HG02759 (cell line): ENCODE measurements around the gene PTPN21.
A peak's percentile ranks its signal among the peaks of the same experiment; 100 is the strongest.

Experiments used
- ATAC-seq: cut with Tn5 transposase; IDR thresholded peaks from one replicate; pipeline ENCODE4 v1.9.1; 2021; ENCODE audit warnings: mild to moderate bottlenecking, moderate library complexity; ENCODE audit not compliant: unreplicated experiment

PTPN21 gene

DNA sequence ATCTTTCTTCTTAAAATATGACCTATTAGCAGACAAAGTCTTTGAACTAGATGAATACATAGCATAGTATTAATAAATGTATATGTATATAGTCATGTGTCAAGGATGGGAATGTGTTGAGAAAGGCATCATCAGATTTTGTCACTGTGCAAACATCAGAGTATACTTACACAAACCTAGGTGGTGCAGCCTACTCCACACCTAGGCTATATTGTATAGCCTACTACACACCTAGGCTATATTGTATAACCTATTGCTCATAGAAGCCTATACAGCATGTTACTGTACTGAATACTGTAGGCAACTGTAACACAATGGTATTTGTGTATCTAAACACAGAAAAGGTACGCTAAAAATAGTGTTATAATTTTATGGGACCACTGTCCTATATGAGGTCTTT, 47.6 kb downstream of the PTPN21 start:
- no peak for ATAC-seq

GRCh38 chr14:88505621-88506020, 49.2 kb downstream of the PTPN21 start:
- ATAC-seq: no peak

GRCh38 chr14:88504602-88505001, 50.2 kb downstream of the PTPN21 start:
- ATAC-seq: no peak

DNA sequence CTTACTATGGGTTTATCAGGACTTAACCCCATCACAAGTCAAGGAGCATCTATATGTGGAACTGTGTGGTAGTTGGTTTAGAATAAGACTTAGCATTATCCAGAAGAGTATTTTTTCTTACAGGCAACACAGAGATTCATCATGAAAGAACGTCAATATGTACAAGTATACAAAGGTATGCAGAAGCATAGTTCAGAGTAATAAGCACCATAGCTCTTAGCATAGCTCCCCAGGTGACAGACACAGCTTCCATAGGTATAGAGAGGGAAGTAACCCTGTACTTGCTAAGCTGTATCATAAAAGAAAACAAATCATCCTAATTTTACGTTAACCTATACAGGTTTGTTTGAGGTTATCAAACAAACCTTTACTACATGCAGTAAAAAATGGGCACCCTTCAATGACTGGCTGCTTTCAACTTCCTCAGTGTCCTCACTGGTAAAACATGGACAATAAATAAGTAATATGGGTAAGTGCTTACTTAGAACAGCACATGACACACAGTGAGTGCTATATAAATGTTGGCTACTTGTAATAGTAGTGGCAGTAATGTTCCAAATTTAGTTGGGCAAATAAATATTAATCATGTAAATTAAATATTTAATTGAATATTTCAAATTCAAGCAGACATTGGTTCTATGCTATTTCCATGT, 50.9 kb downstream of the PTPN21 start:
- no peak for ATAC-seq

- no peak for ATAC-seq
These were observed 52.1 kb downstream of the PTPN21 start for GRCh38 chr14:88502740-88503139.

- ATAC-seq: no peak
These were observed 54.2 kb downstream of the PTPN21 start for GRCh38 chr14:88500611-88501010.

DNA sequence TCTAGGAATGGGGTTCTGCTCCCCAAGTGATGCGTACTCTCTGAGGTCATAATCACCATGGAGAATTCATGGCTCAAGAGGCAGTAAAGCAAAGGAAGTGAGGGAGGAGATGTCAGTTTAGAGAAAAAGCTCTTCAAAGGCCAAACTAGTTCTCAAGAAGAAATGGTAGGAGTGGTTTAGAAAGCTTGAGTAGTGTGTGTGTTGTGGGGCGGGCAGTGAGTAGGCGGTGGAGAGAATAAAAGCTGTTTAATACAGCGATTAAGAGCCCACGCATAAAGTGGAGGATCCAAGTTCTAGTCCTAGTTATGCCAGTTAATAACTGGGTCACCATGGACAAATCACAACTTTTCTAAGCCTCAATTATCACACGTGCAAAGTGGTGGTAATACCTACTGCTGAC, 55.6 kb downstream of the PTPN21 start:
- ATAC-seq: no peak

- no peak for ATAC-seq
These were observed 58.4 kb downstream of the PTPN21 start for GRCh38 chr14:88496414-88496813.

- no peak for ATAC-seq
These were observed 61.2 kb downstream of the PTPN21 start for GRCh38 chr14:88493392-88494185.

- peak; percentile 97 for ATAC-seq
These were observed 62.3 kb downstream of the PTPN21 start for GRCh38 chr14:88492272-88493089.

- ATAC-seq: no peak
These were observed 64.6 kb downstream of the PTPN21 start for GRCh38 chr14:88490168-88490567.

GRCh38 chr14:88488897-88489296, 65.9 kb downstream of the PTPN21 start:
- no peak for ATAC-seq

- ATAC-seq: no peak
These were observed 66.7 kb downstream of the PTPN21 start for GRCh38 chr14:88488081-88488480.

- no peak for ATAC-seq
These were observed 72.3 kb downstream of the PTPN21 start for GRCh38 chr14:88482524-88482923.

- no peak for ATAC-seq
These were observed 73.0 kb downstream of the PTPN21 start for GRCh38 chr14:88481794-88482193.

DNA sequence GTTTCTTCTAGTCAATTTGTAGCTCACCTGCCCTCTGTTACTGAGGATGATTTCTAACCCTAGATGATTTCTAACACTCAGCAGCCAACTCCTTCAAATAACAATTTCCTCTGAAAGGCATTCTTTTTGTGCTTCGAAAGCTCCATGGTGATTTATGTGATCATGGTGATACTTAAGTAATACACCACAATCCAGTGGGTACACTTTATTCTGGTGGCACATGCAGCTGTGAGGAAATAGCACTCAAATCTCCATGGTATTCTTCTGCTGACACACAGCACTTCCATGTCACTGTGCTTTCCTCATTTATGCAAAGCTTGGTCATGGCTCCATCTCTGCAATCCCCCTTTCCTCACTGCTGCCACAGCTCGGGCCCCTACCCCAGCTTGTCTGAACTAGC, 73.7 kb downstream of the PTPN21 start:
- no peak for ATAC-seq

DNA sequence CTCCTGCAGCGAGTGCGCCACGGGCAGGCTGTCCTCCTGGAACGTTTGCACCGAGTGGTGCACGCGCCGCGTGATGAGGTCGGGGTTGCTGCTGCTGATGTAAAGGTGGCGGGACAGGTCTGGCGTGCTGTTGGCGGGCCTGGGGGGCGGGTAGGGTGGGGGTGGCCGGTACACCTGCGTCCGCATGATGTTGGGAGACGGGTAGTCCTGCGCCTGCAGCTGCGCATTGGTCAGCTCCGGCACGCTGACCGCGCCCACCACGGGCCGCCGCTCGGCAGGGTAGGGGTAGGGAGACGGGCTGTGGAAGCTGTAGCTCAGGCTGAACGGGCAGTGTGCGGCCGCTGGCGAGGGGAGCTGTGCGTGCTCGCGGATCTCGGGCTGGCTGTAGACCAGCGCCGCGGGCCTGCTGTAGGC, 75.2 kb downstream of the PTPN21 start:
- ATAC-seq: no peak

- no peak for ATAC-seq
These were observed 75.9 kb downstream of the PTPN21 start for GRCh38 chr14:88478931-88479330.

- no peak for ATAC-seq
These were observed 77.1 kb downstream of the PTPN21 start for GRCh38 chr14:88477513-88478250.

GRCh38 chr14:88476825-88477224, 78.0 kb downstream of the PTPN21 start:
- ATAC-seq: no peak

GRCh38 chr14:88476214-88476774, 78.5 kb downstream of the PTPN21 start:
- ATAC-seq: no peak
